HG03064 (cell line): ENCODE results near the gene KBTBD13.

ENCODE experiments used
- ATAC-seq: cut with Tn5 transposase; IDR thresholded peaks from one replicate; pipeline ENCODE4 v1.9.1; 2021; ENCODE audit warnings: low read depth; ENCODE audit not compliant: unreplicated experiment

The KBTBD13 gene

GRCh38 chr15:65050270-65050669 is 26.3 kb upstream of the KBTBD13 start:
- no peak for ATAC-seq

GRCh38 chr15:65051266-65051665 is 25.3 kb upstream of the KBTBD13 start:
- no peak for ATAC-seq

- no peak for ATAC-seq
Measured at GRCh38 chr15:65052956-65053355, 23.6 kb upstream of the KBTBD13 start.

- no peak for ATAC-seq
Measured at GRCh38 chr15:65054333-65055200, 22.0 kb upstream of the KBTBD13 start.

GRCh38 chr15:65055201-65055870 is 21.2 kb upstream of the KBTBD13 start:
- no peak for ATAC-seq

DNA sequence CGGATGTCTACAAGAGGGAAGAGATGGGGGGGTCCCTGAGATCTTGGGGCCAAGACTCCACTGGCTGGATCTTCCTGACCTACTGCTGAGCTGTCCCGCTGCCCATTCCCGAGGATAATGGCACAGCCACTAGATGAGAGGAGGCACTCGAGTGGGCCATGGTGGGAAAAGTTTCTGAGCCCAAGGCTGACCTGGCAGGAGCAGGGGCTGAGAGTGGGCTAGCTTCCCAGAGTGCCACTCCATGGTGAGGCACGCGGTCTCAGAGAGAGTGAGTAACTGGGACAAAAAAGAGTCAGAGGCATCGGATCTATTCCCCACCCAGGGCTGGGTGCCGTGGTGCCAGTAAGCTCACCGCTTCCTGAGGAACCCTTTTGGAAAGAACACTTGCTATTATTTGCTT is 20.4 kb upstream of the KBTBD13 start:
- no peak for ATAC-seq

DNA sequence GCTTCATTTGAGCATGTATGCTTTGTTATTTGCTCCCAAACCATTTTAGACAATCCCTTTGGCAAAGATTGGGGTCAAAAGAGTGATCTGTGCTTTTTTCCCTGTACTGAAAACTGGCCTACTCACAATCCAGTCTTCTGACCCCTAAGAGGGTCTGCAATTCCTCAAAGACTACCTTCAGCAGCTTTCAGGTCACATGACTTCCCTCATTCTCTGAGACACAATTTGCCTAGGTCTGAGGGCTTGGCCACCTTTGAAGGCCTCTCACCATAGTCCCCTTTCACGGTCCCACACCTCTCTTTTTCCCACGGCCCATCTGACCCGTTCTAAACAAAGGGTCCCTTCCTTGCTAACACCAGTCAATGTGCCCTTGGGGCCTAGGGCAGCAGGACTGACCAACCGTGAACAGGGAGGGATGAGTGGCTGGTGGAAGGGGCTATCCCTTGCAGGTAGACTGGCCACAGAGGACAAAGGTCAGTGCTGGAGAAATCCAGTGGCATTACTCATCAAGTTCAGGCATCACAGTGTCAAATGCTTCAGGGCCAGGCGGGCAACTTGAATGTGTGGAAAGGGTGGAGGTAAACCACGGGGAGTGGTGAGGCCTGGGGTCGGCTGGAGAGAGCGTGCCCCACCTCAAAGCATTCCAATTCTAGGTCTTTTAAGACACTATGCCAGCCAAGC is 19.5 kb upstream of the KBTBD13 start:
- ATAC-seq: no peak

DNA sequence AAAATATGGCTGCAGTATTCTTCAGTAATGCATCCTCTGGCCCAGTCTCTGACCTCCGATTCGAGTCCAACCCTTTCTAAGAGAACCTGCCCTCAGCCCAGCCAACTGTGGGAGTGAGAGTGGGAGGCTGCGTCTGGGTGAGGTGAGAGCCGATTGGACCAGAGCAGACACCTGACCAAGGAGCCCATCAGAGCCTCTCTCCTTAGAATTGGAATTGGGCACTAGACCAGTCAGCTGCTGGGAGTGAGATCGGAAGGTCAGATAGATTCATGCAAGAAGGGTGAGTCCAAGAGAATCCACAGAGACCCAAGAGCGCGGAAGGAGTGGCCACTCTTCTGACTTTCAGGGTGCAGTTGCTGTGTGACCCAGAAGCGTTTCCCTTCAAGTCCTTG is 19.0 kb upstream of the KBTBD13 start:
- no peak for ATAC-seq

GRCh38 chr15:65058394-65059368 is 17.9 kb upstream of the KBTBD13 start:
- no peak for ATAC-seq

GRCh38 chr15:65059369-65059750 is 17.2 kb upstream of the KBTBD13 start:
- no peak for ATAC-seq

GRCh38 chr15:65059931-65060596 is 16.5 kb upstream of the KBTBD13 start:
- ATAC-seq: no peak

DNA sequence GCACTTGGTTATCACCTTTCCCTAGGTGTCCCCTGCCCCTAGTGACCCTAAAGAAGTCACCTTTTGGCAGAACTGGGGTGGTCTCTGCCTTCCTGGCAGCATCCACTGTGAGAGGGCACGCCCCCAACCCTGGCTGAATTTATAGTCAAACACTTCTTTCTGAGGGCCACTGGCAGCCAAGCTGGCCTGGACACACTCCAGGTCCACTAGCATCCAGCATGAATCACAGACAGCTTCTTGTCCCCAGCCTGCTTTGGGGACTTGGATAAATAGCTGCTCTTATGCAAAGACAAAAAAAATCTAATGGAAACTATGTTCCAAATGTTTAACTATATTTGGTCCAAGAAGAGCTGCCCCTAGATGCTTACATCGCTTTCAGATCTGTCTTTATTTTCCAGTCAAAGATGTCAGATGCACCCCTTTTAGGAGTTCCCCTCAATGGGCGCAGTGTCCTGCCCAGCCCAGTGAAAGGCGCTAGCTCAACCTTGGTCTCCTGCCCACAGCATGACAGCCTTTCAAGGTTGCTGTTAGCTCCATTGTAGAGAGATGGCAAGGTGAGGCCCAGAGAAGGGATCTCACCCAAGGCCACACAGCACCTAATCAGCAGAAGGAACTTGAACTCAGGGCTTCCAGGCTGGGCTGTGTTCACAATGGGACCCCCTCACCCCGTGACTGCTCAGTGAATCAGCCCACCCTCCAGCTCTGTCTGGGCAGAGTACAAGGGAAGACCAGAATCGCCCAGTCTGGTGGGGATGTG is 15.7 kb upstream of the KBTBD13 start:
- ATAC-seq: no peak

DNA sequence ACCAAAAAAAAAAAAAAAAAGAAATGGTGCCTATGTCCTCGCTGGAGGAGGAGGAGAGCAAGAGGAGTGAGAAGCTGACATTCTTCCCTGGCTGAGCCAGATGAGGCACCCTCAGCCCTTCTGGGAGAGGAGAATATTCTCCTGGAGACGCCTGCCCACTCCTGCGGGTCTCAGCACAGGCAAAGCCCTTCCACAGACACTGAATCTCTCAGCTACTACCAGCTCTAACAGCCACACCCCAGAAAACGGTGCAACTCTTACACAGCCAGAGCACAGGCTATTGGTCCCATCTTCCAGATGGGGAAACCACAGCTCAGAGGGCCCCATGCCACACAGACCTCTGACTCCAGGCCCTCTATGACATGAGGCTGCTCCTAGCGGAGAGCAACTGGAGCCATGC is 14.5 kb upstream of the KBTBD13 start:
- no peak for ATAC-seq

DNA sequence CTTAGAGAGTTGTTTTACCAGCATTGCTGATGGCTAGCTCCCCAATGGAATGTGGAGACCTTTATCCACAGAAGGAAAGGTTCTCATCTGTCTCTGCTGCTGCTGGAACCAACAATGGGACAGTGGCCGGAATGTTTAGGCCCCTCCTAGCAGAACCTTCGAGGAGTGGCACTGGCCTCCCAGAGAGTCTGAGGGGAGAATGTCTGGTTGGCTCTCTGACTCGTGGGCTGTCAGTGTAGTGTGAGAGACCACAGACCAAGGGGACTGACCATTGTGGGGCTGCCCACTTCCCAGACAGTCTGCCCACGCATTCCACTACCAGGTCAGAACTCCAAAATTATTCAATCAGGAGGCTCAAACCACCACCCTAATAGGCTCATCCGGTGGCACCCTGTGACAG is 13.8 kb upstream of the KBTBD13 start:
- no peak for ATAC-seq

- no peak for ATAC-seq
Measured at GRCh38 chr15:65066001-65066634, 10.4 kb upstream of the KBTBD13 start.

DNA sequence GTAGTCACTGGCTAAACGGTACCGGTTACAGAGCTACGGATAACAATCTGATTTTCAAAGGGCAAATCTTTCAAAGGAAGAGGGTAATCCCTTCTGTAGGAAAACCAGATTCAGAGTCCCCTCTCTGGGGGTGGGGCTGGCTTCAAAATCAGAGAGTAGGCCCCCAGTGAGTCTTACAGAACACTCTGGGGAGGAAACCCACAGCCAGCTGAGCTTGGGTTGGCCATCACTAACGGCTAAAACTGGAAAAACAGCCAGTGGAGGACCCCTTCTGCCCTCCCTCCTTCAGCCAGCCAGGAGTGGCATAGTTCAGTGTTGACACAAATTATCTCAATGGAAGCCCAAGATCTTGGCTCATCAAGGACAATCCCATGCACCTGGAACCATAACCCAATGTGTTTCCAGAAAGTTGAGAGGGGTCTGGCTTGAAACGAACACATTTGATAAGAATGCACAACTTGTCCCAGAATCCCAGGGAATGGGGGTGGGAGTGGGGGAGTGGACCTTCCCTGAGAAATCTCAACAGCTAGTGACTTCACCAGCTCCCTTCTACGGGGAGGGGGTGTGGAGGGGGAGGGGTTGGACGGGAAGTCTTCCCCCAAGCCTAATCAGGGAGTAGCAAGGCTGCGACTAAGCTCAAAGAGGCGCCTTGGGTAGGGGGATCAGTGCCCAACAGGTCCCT is 9.8 kb upstream of the KBTBD13 start:
- ATAC-seq: no peak

GRCh38 chr15:65067317-65067644 is 9.3 kb upstream of the KBTBD13 start:
- no peak for ATAC-seq
